Prostate gland (tissue), 2 donors: ENCODE measurements around the gene GPR107. TPM values are rescaled to one million over a fixed set of nuclear protein-coding genes. Genes with fewer than 3 reads are reported as not detected.

Experiments
- DNase-seq: peaks from one replicate; pipeline ENCODE4 v3.0.0-alpha.2; 2019; ENCODE audit warnings: low spot score
- H3K27ac ChIP-seq, 2 donors: fragments of 200-600 bp; sonication (generic); 2 replicates each; pipeline ENCODE4 v1.5.1; 2017 to 2019
- H3K27me3 ChIP-seq: fragments of 200-600 bp; sonication (generic); replicated peaks from 2 replicates; pipeline ENCODE4 v1.5.1; 2019; ENCODE audit not compliant: insufficient read depth
- H3K36me3 ChIP-seq, 2 donors: fragments of 200-600 bp; sonication (generic); 1 replicate in 1 of 2; 2 replicates in 1 of 2; pipeline versions ENCODE4 v1.5.1 to v1.8.1; 2017 to 2019
- H3K4me1 ChIP-seq: fragments of 200-600 bp; sonication (generic); replicated peaks from 2 replicates; pipeline ENCODE4 v1.5.1; 2019
- H3K4me3 ChIP-seq, 2 donors: fragments of 200-600 bp; sonication (generic); 2 replicates each; pipeline ENCODE4 v1.5.1; 2017 to 2019
- H3K9me3 ChIP-seq: fragments of 200-600 bp; sonication (generic); 2 replicates; pipeline ENCODE4 v1.5.1; 2017
- POLR2A ChIP-seq: fragments of 450-650 bp; IDR thresholded peaks from one replicate; pipeline ENCODE4 v1.6.1; 2016; ENCODE audit warnings: antibody characterized with exemption, mild to moderate bottlenecking
- POLR2AphosphoS5 ChIP-seq: sonication (generic); formaldehyde crosslinking; IDR thresholded peaks from one replicate; pipeline ENCODE4 v1.6.1; 2017; ENCODE audit warnings: antibody characterized with exemption
- WGBS: methylation state at CpG from one replicate; pipeline ENCODE4 v1.1.5; 2018; 5-methylcytosine and 5-hydroxymethylcytosine counted together
- intact Hi-C: fragments of 100-400 bp; cut with DNase I; formaldehyde crosslinking; loops from one replicate; pipeline ENCODE4 v1.14.2; 2022
- total RNA-seq, 2 donors: library from RNA; depleted of rRNA; stranded (reverse); fragments of >200 nt; gene quantifications; one replicate each; pipeline ENCODE4 v1.1.0, GENCODE V29; 2016
- TF ChIP-seq, protein P1 (sequence below), 4 experiments: fragments of 200-600 bp in 2 of 4; fragments of 450-650 bp in 2 of 4; sonication (generic) in 2 of 4; IDR thresholded peaks; 1 replicate in 3 of 4; 2 replicates in 1 of 4; pipeline ENCODE4 v1.5.1; 2016 to 2019; ENCODE audit warnings: antibody characterized with exemption in 4 of 4, mild to moderate bottlenecking in 2 of 4, moderate library complexity in 2 of 4

Gene GPR107
- total RNA-seq, 2 donors from 2014 or later, result 36.3 to 51.5 TPM

DNA sequence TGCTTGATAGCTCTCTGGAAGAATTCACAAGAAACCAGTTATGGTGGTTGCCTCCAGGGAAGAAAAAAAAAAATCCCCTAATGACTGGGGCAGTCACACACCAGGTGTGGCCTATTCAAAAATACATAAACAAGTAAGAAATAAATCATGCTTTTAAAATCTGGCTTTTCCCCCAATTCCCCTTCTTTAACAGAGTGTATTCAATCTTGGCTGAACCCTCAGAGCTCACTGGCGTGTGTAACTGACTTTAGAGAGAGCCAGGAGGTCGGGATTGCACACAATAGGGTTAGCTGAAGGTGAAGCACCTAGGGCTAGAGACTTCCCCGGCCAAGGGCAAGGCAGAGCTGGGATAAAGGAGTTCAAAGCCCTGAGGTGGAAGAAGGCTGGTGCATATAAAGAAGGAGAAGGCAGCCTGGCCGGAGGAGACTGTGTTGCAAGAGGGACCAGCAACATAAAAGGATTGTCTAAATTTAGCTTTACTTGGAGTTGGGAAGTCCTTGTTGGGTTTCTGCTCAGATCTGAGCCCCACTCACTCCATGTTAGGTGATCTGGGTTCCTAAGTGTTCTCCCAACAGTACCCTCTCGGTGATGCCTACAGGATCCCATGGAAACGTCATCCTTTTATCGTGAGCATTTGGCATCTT is 30.4 kb upstream of the GPR107 start:
- intact Hi-C loops, result no loop called here
- no peaks in the 10 kb centered on the region for H3K36me3 ChIP-seq
- H3K4me3 ChIP-seq, result no peak overlapping the region
- TF ChIP-seq POLR2AphosphoS5 (peak; percentile 13), POLR2A (no peak)
- H3K9me3 ChIP-seq, result no peaks in the 10 kb centered on the region
- H3K4me1 ChIP-seq, result peaks cover 8% of the 10 kb centered on the region
- DNase-seq, result no peak
- 47% methylated on average over 7 of the region's 7 CpGs for WGBS
- H3K27me3 ChIP-seq, result no peaks in the 10 kb centered on the region
- peak overlapping the region; percentile 50 to 68 for H3K27ac ChIP-seq

GRCh38 chr9:130023994-130024596 is 29.6 kb upstream of the GPR107 start:
- peak overlapping the region; percentile 50 to 68 for H3K27ac ChIP-seq
- no peaks in the 10 kb centered on the region for H3K9me3 ChIP-seq
- H3K4me1 ChIP-seq, result peaks cover 12% of the 10 kb centered on the region
- intact Hi-C loops, result no loop called here
- 92% methylated on average over 3 of the region's 3 CpGs for WGBS
- H3K27me3 ChIP-seq, result no peaks in the 10 kb centered on the region
- TF ChIP-seq POLR2AphosphoS5 (no peak), POLR2A (no peak)
- TF ChIP-seq, protein P1, sequence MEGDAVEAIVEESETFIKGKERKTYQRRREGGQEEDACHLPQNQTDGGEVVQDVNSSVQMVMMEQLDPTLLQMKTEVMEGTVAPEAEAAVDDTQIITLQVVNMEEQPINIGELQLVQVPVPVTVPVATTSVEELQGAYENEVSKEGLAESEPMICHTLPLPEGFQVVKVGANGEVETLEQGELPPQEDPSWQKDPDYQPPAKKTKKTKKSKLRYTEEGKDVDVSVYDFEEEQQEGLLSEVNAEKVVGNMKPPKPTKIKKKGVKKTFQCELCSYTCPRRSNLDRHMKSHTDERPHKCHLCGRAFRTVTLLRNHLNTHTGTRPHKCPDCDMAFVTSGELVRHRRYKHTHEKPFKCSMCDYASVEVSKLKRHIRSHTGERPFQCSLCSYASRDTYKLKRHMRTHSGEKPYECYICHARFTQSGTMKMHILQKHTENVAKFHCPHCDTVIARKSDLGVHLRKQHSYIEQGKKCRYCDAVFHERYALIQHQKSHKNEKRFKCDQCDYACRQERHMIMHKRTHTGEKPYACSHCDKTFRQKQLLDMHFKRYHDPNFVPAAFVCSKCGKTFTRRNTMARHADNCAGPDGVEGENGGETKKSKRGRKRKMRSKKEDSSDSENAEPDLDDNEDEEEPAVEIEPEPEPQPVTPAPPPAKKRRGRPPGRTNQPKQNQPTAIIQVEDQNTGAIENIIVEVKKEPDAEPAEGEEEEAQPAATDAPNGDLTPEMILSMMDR (IDR thresholded peaks at IDR 0.05), result no peak
- H3K36me3 ChIP-seq, result no peaks in the 10 kb centered on the region
- DNase-seq, result no peak
- no peak overlapping the region for H3K4me3 ChIP-seq

DNA sequence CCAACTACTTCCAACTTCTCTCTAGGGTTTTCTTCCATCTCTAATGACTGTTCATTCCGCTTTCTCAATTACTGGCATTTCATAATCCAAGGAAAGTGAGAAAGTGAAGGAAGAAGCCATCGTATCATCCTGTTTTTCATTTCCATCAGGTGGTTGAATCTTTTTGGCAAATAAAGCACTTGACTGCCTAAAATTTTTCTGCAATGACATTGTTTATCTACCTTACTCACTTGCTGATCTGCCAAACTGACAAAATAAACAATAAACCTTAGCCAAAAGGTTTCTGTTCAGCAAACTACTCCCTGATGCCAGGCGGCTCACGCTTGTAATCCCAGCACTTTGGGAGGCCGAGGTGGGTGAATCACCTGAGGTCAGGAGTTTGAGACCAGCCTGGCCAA is 29.1 kb upstream of the GPR107 start:
- peaks cover 12% of the 10 kb centered on the region for H3K4me1 ChIP-seq
- intact Hi-C loops, result no loop called here
- peak overlapping the region; percentile 50 to 68 for H3K27ac ChIP-seq
- TF ChIP-seq POLR2AphosphoS5 (peak; percentile 68), POLR2A (no peak)
- H3K36me3 ChIP-seq, result no peaks in the 10 kb centered on the region
- H3K4me3 ChIP-seq, result no peak overlapping the region
- WGBS, result 39% methylated on average over 5 of the region's 5 CpGs
- DNase-seq, result peak; percentile 29
- no peaks in the 10 kb centered on the region for H3K27me3 ChIP-seq
- H3K9me3 ChIP-seq, result no peaks in the 10 kb centered on the region

GRCh38 chr9:130026583-130027340 is 26.9 kb upstream of the GPR107 start:
- intact Hi-C loops, result no loop called here
- 90% methylated on average over 2 of the region's 2 CpGs for WGBS
- Histone ChIP-seq H3K27ac (no peak overlapping the region), H3K36me3 (no peaks in the 10 kb centered on the region), H3K4me1 (peaks cover 9% of the 10 kb centered on the region), H3K9me3 (no peaks in the 10 kb centered on the region), H3K4me3 (no peak overlapping the region), H3K27me3 (no peaks in the 10 kb centered on the region)
- no peak for TF ChIP-seq POLR2AphosphoS5
- TF ChIP-seq POLR2A, result no peak
- TF ChIP-seq, protein P1 (IDR thresholded peaks at IDR 0.05), result no peak
- DNase-seq, result no peak

DNA sequence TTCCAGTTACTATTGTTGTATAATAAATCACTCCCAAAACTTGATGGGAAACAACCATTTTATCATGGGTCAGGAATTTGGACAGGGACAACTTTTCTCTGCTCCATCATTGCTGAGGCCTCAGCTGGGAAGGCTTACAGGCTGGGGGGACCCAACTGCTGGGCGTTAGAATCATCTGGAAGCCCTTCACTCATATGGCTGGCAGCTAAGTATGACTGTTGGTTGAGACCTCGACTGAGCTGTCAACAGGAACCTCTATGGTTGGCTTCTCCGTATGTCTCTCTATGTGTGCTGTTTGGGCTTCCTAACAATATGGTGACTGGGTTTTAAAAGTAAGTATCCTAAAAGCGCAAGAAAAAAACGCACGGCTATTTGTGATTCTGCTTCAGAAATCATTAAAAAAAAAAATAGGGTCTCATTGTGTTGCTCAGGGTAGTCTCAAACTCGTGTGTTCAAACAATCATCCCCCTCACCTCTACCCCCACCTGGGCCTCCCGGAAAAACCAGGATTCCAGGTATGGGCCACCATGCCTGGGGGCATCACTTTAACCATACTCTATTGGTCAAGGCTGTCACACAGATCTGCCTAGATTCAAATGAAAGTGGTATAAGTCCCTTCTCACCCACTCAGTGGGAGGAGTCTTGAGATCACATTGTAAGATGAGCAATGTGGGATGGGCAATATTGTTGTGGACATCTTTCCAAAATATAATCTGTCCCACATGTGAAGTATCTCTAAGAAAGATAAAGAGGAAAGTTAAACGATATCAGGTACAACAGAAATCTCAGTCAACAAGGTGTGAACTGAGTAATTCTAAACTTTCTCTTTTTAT is 26.0 kb upstream of the GPR107 start:
- Histone ChIP-seq H3K4me1 (peaks cover 9% of the 10 kb centered on the region), H3K27ac (peak overlapping the region; percentile 3 to 13)

More for the DNA sequence above, 26.0 kb upstream of the GPR107 start:
- H3K9me3 ChIP-seq, result no peaks in the 10 kb centered on the region
- no peaks in the 10 kb centered on the region for H3K36me3 ChIP-seq
- H3K27me3 ChIP-seq, result no peaks in the 10 kb centered on the region
- TF ChIP-seq POLR2A, result no peak
- TF ChIP-seq POLR2AphosphoS5, result no peak
- TF ChIP-seq, protein P1 (IDR thresholded peaks at IDR 0.05), result no peak
- 86% methylated on average over 9 of the region's 9 CpGs for WGBS
- no peak overlapping the region for H3K4me3 ChIP-seq
- no peak for DNase-seq
- intact Hi-C loops, result no loop called here
